H1 (cell line): ENCODE data around the gene SUB1. TPM values are rescaled to one million over a fixed set of nuclear protein-coding genes. Genes with fewer than 3 reads are reported as not detected.

Experiments
- CTCF ChIA-PET: fragments of 300-600 bp; sonication (Branson Sonifier 250); formaldehyde crosslinking; loops from one replicate; lab custom pipeline; 2021; ENCODE audit not compliant: partially characterized antibody; lab: Charles Lee
- POLR2A ChIA-PET: fragments of 300-600 bp; sonication (Branson Sonifier 250); formaldehyde crosslinking; loops from one replicate; lab custom pipeline; 2021; ENCODE audit warnings: inconsistent platforms; ENCODE audit not compliant: partially characterized antibody; lab: Charles Lee
- DNase-seq, 2 experiments: peaks; one replicate each; pipeline versions ENCODE4 v3.0.0 to v3.0.0-alpha.2; 2010 to 2022; ENCODE audit warnings: low spot score in 2 of 2, low read depth in 1 of 2, mixed read lengths in 1 of 2
- FAIRE-seq: peaks from 2 replicates; lab custom pipeline; 2011; peaks lifted over from hg19 to GRCh38; lab: Jason Lieb, UNC
- H2AFZ ChIP-seq: 2 replicates; pipeline ENCODE4 v1.8.1; 2012; ENCODE audit warnings: low read length, inconsistent platforms
- H2AK5ac ChIP-seq: 2 replicates; pipeline ENCODE4 v1.6.1; 2013; ENCODE audit warnings: low read depth, low read length
- H2BK120ac ChIP-seq: replicated peaks from 2 replicates; pipeline ENCODE3; 2013; ENCODE audit warnings: low read depth, low read length, inconsistent platforms
- H2BK12ac ChIP-seq: 2 replicates; pipeline ENCODE4 v1.6.1; 2013; ENCODE audit warnings: low read depth, low read length
- H2BK15ac ChIP-seq: 2 replicates; pipeline ENCODE4 v1.6.1; 2013; ENCODE audit warnings: low read length
- H2BK20ac ChIP-seq: 2 replicates; pipeline ENCODE4 v1.6.1; 2013; ENCODE audit warnings: low read length
- H2BK5ac ChIP-seq: 2 replicates; pipeline ENCODE4 v1.6.1; 2013; ENCODE audit warnings: low read depth, low read length
- H3K14ac ChIP-seq: 2 replicates; pipeline ENCODE4 v1.6.1; 2013; ENCODE audit warnings: inconsistent platforms; ENCODE audit not compliant: insufficient read length
- H3K18ac ChIP-seq: 2 replicates; pipeline ENCODE4 v1.6.1; 2013; ENCODE audit warnings: low read length; ENCODE audit errors: extremely low read depth
- H3K23ac ChIP-seq: 2 replicates; pipeline ENCODE4 v1.6.1; 2013; ENCODE audit warnings: inconsistent platforms; ENCODE audit not compliant: insufficient read length
- H3K23me2 ChIP-seq: 2 replicates; pipeline ENCODE4 v1.6.1; 2013; ENCODE audit warnings: low read depth, low read length
- H3K27ac ChIP-seq: 2 replicates; pipeline ENCODE4 v1.6.1; 2011; ENCODE audit warnings: low read depth, low read length, inconsistent platforms
- H3K27me3 ChIP-seq, 4 experiments: replicated peaks in 1 of 4; 1 replicate in 1 of 4; 2 replicates in 3 of 4; pipeline versions ENCODE4 v1.6.1 to v1.8.1; 2011 to 2013; ENCODE audit warnings: low read length in 3 of 4, mild to moderate bottlenecking in 3 of 4, inconsistent platforms in 2 of 4, mixed read lengths in 2 of 4, moderate library complexity in 1 of 4; ENCODE audit not compliant: control insufficient read depth in 3 of 4, insufficient read depth in 3 of 4; ENCODE audit errors: extremely low read depth in 1 of 4
- H3K36me3 ChIP-seq, 4 experiments: 2 replicates each; pipeline versions ENCODE4 v1.6.1 to v1.8.1; 2011 to 2013; ENCODE audit warnings: mild to moderate bottlenecking in 4 of 4, low read length in 3 of 4, moderate library complexity in 2 of 4, control low read depth in 1 of 4, inconsistent platforms in 1 of 4; ENCODE audit not compliant: insufficient read depth in 4 of 4, control insufficient read depth in 2 of 4
- H3K4ac ChIP-seq: replicated peaks from 2 replicates; pipeline ENCODE3; 2013; ENCODE audit warnings: low read length, low read depth, mixed read lengths, inconsistent platforms; ENCODE audit not compliant: insufficient read length
- H3K4me1 ChIP-seq, 4 experiments: replicated peaks in 1 of 4; 1 replicate in 1 of 4; 2 replicates in 3 of 4; pipeline versions ENCODE4 v1.6.1 to v1.8.1; 2011 to 2013; ENCODE audit warnings: low read length in 3 of 4, inconsistent platforms in 2 of 4, mixed read lengths in 1 of 4; ENCODE audit not compliant: insufficient read depth in 4 of 4, control insufficient read depth in 3 of 4
- H3K4me2 ChIP-seq, 2 experiments: 2 replicates each; pipeline versions ENCODE4 v1.6.1 to v1.8.1; 2011 to 2013; ENCODE audit warnings: low read depth in 2 of 2, low read length in 2 of 2, control low read depth in 1 of 2, inconsistent platforms in 1 of 2, mild to moderate bottlenecking in 1 of 2; ENCODE audit not compliant: insufficient read depth in 1 of 2
- H3K4me3 ChIP-seq, 4 experiments: fragments of 200-600, 300-600 bp in 1 of 4; sonication (generic), shearing (Covaris generic), sonication (Bioruptor Twin) in 1 of 4; 2 replicates each; pipeline versions ENCODE4 v1.5.1 to v1.8.1; 2011 to 2016; ENCODE audit warnings: low read length in 4 of 4, low read depth in 3 of 4, control low read depth in 2 of 4, inconsistent platforms in 2 of 4, mild to moderate bottlenecking in 2 of 4, mixed read lengths in 1 of 4, moderate library complexity in 1 of 4; ENCODE audit not compliant: insufficient read depth in 2 of 4; ENCODE audit errors: extremely low read depth in 1 of 4
- H3K56ac ChIP-seq: replicated peaks from 2 replicates; pipeline ENCODE3; 2013; ENCODE audit warnings: low read depth, mild to moderate bottlenecking, mixed read lengths, low read length, inconsistent platforms; ENCODE audit not compliant: insufficient read length
- H3K79me1 ChIP-seq: 2 replicates; pipeline ENCODE4 v1.6.1; 2013; ENCODE audit warnings: low read depth, low read length, control low read depth
- H3K79me2 ChIP-seq, 2 experiments: 2 replicates each; pipeline versions ENCODE4 v1.6.1 to v1.8.1; 2012 to 2013; ENCODE audit warnings: low read length in 2 of 2, mild to moderate bottlenecking in 2 of 2, inconsistent platforms in 1 of 2; ENCODE audit not compliant: insufficient read depth in 2 of 2, control insufficient read depth in 1 of 2
- H3K9ac ChIP-seq, 4 experiments: replicated peaks in 1 of 4; 1 replicate in 1 of 4; 2 replicates in 3 of 4; pipeline versions ENCODE4 v1.6.1 to v1.8.1; 2011 to 2013; ENCODE audit warnings: low read depth in 3 of 4, low read length in 3 of 4, control low read depth in 2 of 4, mild to moderate bottlenecking in 2 of 4, moderate library complexity in 2 of 4, inconsistent platforms in 1 of 4; ENCODE audit errors: extremely low read depth in 1 of 4
- H3K9me3 ChIP-seq, 2 experiments: 2 replicates each; pipeline versions ENCODE4 v1.6.1 to v1.8.1; 2012 to 2013; ENCODE audit warnings: mild to moderate bottlenecking in 2 of 2, moderate library complexity in 2 of 2, control low read depth in 1 of 2, inconsistent platforms in 1 of 2, low read depth in 1 of 2, low read length in 1 of 2, mixed read lengths in 1 of 2; ENCODE audit not compliant: insufficient read depth in 2 of 2
- H4K20me1 ChIP-seq, 2 experiments: replicated peaks in 1 of 2; 2 replicates each; pipeline versions ENCODE3 to v1.8.1; 2011 to 2013; ENCODE audit warnings: inconsistent platforms in 2 of 2, low read length in 2 of 2, mild to moderate bottlenecking in 1 of 2; ENCODE audit not compliant: insufficient read depth in 2 of 2, control insufficient read depth in 1 of 2
- H4K5ac ChIP-seq: 2 replicates; pipeline ENCODE4 v1.6.1; 2013; ENCODE audit warnings: low read length, low read depth, mixed read lengths, inconsistent platforms; ENCODE audit not compliant: insufficient read length
- H4K8ac ChIP-seq: 2 replicates; pipeline ENCODE4 v1.8.0; 2013; ENCODE audit warnings: mild to moderate bottlenecking, moderate library complexity, low read length, inconsistent platforms; ENCODE audit not compliant: insufficient read depth; ENCODE audit errors: extremely low read depth
- H4K91ac ChIP-seq: replicated peaks from 2 replicates; pipeline ENCODE3; 2013; ENCODE audit warnings: low read length, mixed read lengths, inconsistent platforms; ENCODE audit not compliant: insufficient read length
- GTF2F1 ChIP-seq: IDR thresholded peaks from 2 replicates; pipeline ENCODE4 v1.6.1; 2012; ENCODE audit warnings: low read depth, low read length, improper control_type of control experiment, borderline replicate concordance
- SIN3A ChIP-seq, 2 experiments: IDR thresholded peaks in 1 of 2; conservative IDR thresholded peaks in 1 of 2; 2 replicates each; pipeline ENCODE4 v1.6.1; 2011 to 2012; ENCODE audit warnings: low read length in 2 of 2, improper control_type of control experiment in 1 of 2, low read depth in 1 of 2, mild to moderate bottlenecking in 1 of 2
- SP4 ChIP-seq: IDR thresholded peaks from 2 replicates; pipeline ENCODE4 v1.6.1; 2012; ENCODE audit warnings: low read length, inconsistent platforms
- WGBS, 2 experiments: shearing (Covaris generic) in 1 of 2; methylation state at CpG; one replicate each; pipeline versions ENCODE4 v1.1.6 to v1.1.7; 2013 to 2015; ENCODE audit warnings: low lambda C conversion rate in 2 of 2, mixed read lengths in 2 of 2, inconsistent platforms in 1 of 2, low coverage in 1 of 2, missing lambda C conversion rate in 1 of 2; ENCODE audit not compliant: insufficient replicate concordance in 2 of 2, insufficient coverage in 1 of 2, insufficient read length in 1 of 2; ENCODE audit errors: extremely low coverage in 1 of 2, missing lambda C conversion rate in 1 of 2; 5-methylcytosine and 5-hydroxymethylcytosine counted together
- polyA plus RNA-seq, 7 experiments: library from polyadenylated mRNA; depleted of rRNA in 3 of 7; stranded (reverse) in 5 of 7; unstranded in 2 of 7; fragments of >200 nt in 5 of 7; fragments of 200-250 nt in 2 of 7; gene quantifications; 1 replicate in 5 of 7; 2 replicates in 1 of 7; 4 replicates in 1 of 7; pipeline versions ENCODE4 v1.2.1 to v1.2.3, GENCODE V29; 2011 to 2013; ENCODE audit warnings: missing spikeins in 2 of 7, mixed read lengths in 2 of 7
- total RNA-seq: library from RNA; stranded (reverse); fragmentation: NEBNext Ultra II Directional; extraction: Animal tissue kit (Norgen Biotek cat#: 25700); gene quantifications from 2 replicates; pipeline ENCODE4 v1.2.1, GENCODE V29; 2021
- TF ChIP-seq, protein P1 (sequence below): IDR thresholded peaks from 2 replicates; pipeline ENCODE4 v1.6.1; 2012; ENCODE audit warnings: inconsistent platforms

Gene SUB1
- total and polyA plus RNA-seq, 2 of the 8 experiments (the other 6 are each of a cell fraction or from before 2014, with no cell fraction given): 83.9 to 325 TPM

DNA sequence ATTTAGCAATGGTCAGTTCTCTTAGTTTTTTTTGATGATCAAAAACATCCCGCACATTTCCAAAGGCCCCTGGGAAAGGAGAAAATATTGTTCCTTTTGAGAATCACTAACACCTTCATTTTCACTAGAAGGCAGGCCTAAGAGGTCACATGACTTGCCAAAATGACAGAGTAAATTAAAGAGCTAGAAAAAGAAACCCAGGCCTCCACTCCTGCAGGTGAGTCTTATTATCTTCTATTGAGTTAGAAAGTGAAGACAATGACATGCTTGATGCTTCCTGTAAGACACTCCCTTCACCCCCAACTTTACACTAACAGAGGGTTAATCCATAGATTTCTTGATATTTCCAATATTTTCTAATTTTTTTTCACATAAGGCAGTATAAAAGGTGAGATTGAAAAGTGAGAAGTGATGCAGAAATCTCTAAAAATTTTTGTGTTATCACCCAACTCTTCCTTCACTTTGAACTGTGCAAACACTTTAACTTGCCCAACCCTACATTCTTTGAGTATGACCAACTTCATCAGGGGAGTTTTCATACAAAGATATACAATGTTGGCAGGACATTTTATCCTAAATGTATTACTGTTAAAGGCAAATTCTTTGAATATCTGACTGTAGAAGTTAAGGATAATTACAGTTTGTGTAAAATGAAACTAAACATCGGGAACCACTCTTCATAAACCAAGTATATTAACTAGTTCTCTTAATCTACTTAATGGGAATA is 57.1 kb downstream of the SUB1 start:
- FAIRE-seq: no peak
- no peak overlapping the region for H2BK120ac ChIP-seq
- POLR2A ChIA-PET: no interaction called here
- H3K27ac ChIP-seq: no peak overlapping the region
- no peak overlapping the region for H3K4me3 ChIP-seq
- no peak overlapping the region for H3K4ac ChIP-seq
- no peak overlapping the region for H2BK20ac ChIP-seq
- no peaks in the 10 kb centered on the region for H4K20me1 ChIP-seq
- no peak overlapping the region for H3K14ac ChIP-seq
- H4K8ac ChIP-seq: no peak overlapping the region
- no peak overlapping the region for H3K9ac ChIP-seq
- H3K4me1 ChIP-seq: no peaks in the 10 kb centered on the region
- no peaks in the 10 kb centered on the region for H3K27me3 ChIP-seq
- no peak overlapping the region for H2AK5ac ChIP-seq
- H4K91ac ChIP-seq: no peak overlapping the region
- no peaks in the 10 kb centered on the region for H3K9me3 ChIP-seq
- no peak overlapping the region for H2AFZ ChIP-seq
- no peak overlapping the region for H3K18ac ChIP-seq
- no peak for DNase-seq
- 100% methylated on average over 2 of the region's 2 CpGs; no CpG with 5 or more reads in 1 of the 2 experiments for WGBS, 2 experiments
- no peaks in the 10 kb centered on the region for H3K36me3 ChIP-seq
- no peaks in the 10 kb centered on the region for H3K79me1 ChIP-seq
- CTCF ChIA-PET: no interaction called here
- H3K79me2 ChIP-seq: no peaks in the 10 kb centered on the region
- no peak overlapping the region for H2BK5ac ChIP-seq
- TF ChIP-seq SP4 (no peak), SIN3A (conservative IDR thresholded peaks at IDR 0.05 in 1 of 2, IDR thresholded peaks at IDR 0.05 in 1 of 2; ENCODE audit: low read depth in 1 of 2, low read length in 2 of 2) (no peak), GTF2F1 (no peak)
- TF ChIP-seq, protein P1, sequence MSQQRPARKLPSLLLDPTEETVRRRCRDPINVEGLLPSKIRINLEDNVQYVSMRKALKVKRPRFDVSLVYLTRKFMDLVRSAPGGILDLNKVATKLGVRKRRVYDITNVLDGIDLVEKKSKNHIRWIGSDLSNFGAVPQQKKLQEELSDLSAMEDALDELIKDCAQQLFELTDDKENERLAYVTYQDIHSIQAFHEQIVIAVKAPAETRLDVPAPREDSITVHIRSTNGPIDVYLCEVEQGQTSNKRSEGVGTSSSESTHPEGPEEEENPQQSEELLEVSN: no peak
- no peak overlapping the region for H3K56ac ChIP-seq
- H3K23ac ChIP-seq: no peak overlapping the region
- no peaks in the 10 kb centered on the region for H3K23me2 ChIP-seq
- no peak overlapping the region for H3K4me2 ChIP-seq
- H2BK12ac ChIP-seq: no peak overlapping the region
- H2BK15ac ChIP-seq: no peak overlapping the region
- H4K5ac ChIP-seq: no peak overlapping the region
